K562 (cell line): ENCODE data around the gene ALAS2. TPM values are rescaled to one million over a fixed set of nuclear protein-coding genes. Genes with fewer than 3 reads are reported as not detected.

Experiments
- ATF1 ChIP-seq, 2 experiments: fragments of 450-650 bp in 1 of 2; IDR thresholded peaks; 2 replicates each; pipeline ENCODE4 v1.6.1; 2016; ENCODE audit warnings: missing compliant biosample characterization in 1 of 2, missing genetic modification characterization in 1 of 2
- CBX1 ChIP-seq: sonication (generic); IDR thresholded peaks from 2 replicates; pipeline ENCODE4 v1.6.1; 2016; ENCODE audit warnings: antibody characterized with exemption, low read depth, mild to moderate bottlenecking
- EP400 ChIP-seq: fragments of 450-650 bp; IDR thresholded peaks from 2 replicates; pipeline ENCODE4 v1.6.1; 2017; ENCODE audit warnings: antibody characterized with exemption, mild to moderate bottlenecking, moderate library complexity
- KLF16 ChIP-seq: IDR thresholded peaks from 2 replicates; pipeline ENCODE4 v1.6.1; 2016; ENCODE audit warnings: antibody characterized with exemption
- MBD2 ChIP-seq: sonication (generic); IDR thresholded peaks from 2 replicates; pipeline ENCODE4 v1.6.1; 2016; ENCODE audit warnings: low read depth, borderline replicate concordance
- NCOA2 ChIP-seq, 2 experiments: fragments of 450-650 bp; IDR thresholded peaks; 2 replicates each; pipeline ENCODE4 v1.6.1; 2018; ENCODE audit warnings: mild to moderate bottlenecking in 2 of 2, moderate library complexity in 1 of 2; ENCODE audit not compliant: partially characterized antibody in 2 of 2
- NELFE ChIP-seq: IDR thresholded peaks from 2 replicates; pipeline ENCODE4 v1.6.1; 2011; ENCODE audit warnings: mild to moderate bottlenecking; ENCODE audit not compliant: insufficient read depth, insufficient read length
- POLR2AphosphoS5 ChIP-seq: IDR thresholded peaks from 2 replicates; pipeline ENCODE4 v1.6.1; 2011; ENCODE audit warnings: mild to moderate bottlenecking, low read depth, low read length, moderate library complexity; ENCODE audit not compliant: control insufficient read depth, insufficient read depth
- PPARD ChIP-seq: fragments of 250-450 bp; sonication (Bioruptor Pico); IDR thresholded peaks from 2 replicates; pipeline ENCODE4 v1.8.0; 2022; ENCODE audit warnings: inconsistent platforms, mild to moderate bottlenecking, moderate library complexity
- SRSF9 ChIP-seq: fragments of 200-400 bp; formaldehyde crosslinking; IDR thresholded peaks from 2 replicates; pipeline ENCODE4 v1.6.1; 2017; ENCODE audit warnings: low read depth, low read length, borderline replicate concordance
- XRCC5 ChIP-seq: fragments of 200-400 bp; formaldehyde crosslinking; IDR thresholded peaks from 2 replicates; pipeline ENCODE4 v1.6.1; 2017; ENCODE audit warnings: low read depth, mild to moderate bottlenecking, low read length
- ZMIZ1 ChIP-seq, 2 experiments: fragments of 150-350 bp in 1 of 2; IDR thresholded peaks; 2 replicates each; pipeline ENCODE4 v1.6.1; 2012 to 2016; ENCODE audit warnings: low read depth in 2 of 2, low read length in 2 of 2, mild to moderate bottlenecking in 1 of 2, moderate library complexity in 1 of 2
- ZNF699 ChIP-seq: fragments of 250-450 bp; sonication (Bioruptor Pico); IDR thresholded peaks from 2 replicates; pipeline ENCODE4 v1.8.0; 2021; ENCODE audit warnings: mild to moderate bottlenecking, moderate library complexity; ENCODE audit not compliant: insufficient replicate concordance
- ZZZ3 ChIP-seq: fragments of 450-650 bp; IDR thresholded peaks from 2 replicates; pipeline ENCODE4 v1.6.1; 2016; ENCODE audit warnings: antibody characterized with exemption, mild to moderate bottlenecking, moderate library complexity
- polyA plus RNA-seq, 8 experiments: library from polyadenylated mRNA; depleted of rRNA in 4 of 8; stranded (reverse) in 5 of 8; unstranded in 3 of 8; fragments of >200 nt; fragmentation: Nextera tagmentation in 2 of 8; fragmentation: Illumina TruSeq in 1 of 8; extraction: Ambion mirVana in 2 of 8; extraction: Trizol in 1 of 8; gene quantifications; 2 replicates each; pipeline versions ENCODE4 v1.2.1 to v1.2.3, GENCODE V29; 2011 to 2014; ENCODE audit warnings: inconsistent platforms in 1 of 8, missing spikeins in 1 of 8
- total RNA-seq, 7 experiments: library from RNA; depleted of rRNA in 6 of 7; stranded (reverse); fragments of >200 nt in 6 of 7; fragmentation: Illumina TruSeq in 2 of 7; extraction: Trizol in 2 of 7; gene quantifications; 2 replicates each; pipeline versions ENCODE4 v1.2.1 to v1.2.3, GENCODE V29; 2011 to 2021; ENCODE audit warnings: low replicate concordance in 1 of 7
- TF ChIP-seq, protein P1 (sequence below), 2 experiments: fragments of 450-650 bp; conservative IDR thresholded peaks; 2 replicates each; pipeline ENCODE4 v1.6.1; 2017; ENCODE audit warnings: mild to moderate bottlenecking in 2 of 2, moderate library complexity in 2 of 2
- TF ChIP-seq, protein P2 (sequence below), 2 experiments: fragments of 200-800 bp in 1 of 2; sonication (Bioruptor generic) in 1 of 2; sonication (generic) in 1 of 2; formaldehyde crosslinking in 1 of 2; IDR thresholded peaks in 1 of 2; conservative IDR thresholded peaks in 1 of 2; 2 replicates each; pipeline versions ENCODE4 v1.5.0 to v1.6.1; 2016 to 2020; ENCODE audit warnings: missing compliant biosample characterization in 1 of 2, missing genetic modification characterization in 1 of 2, missing genetic modification reagents in 1 of 2
- TF ChIP-seq, protein P3 (sequence below): fragments of 200-800 bp; sonication (Bioruptor generic); IDR thresholded peaks from 2 replicates; pipeline ENCODE4 v1.6.1; 2017; ENCODE audit warnings: missing genetic modification characterization, missing compliant biosample characterization
- TF ChIP-seq, protein P4 (sequence below): sonication (generic); formaldehyde crosslinking; IDR thresholded peaks from 2 replicates; pipeline ENCODE4 v1.8.0; 2022; ENCODE audit warnings: missing genetic modification reagents, mild to moderate bottlenecking, moderate library complexity, borderline replicate concordance

Gene ALAS2
- total and polyA plus RNA-seq, 9 of the 15 experiments (the other 6 are each of a cell fraction or from before 2014, with no cell fraction given) = 14.6 to 101 (median 33.4) TPM

GRCh38 chrX:55028040-55028439 lies 2.7 kb downstream of the ALAS2 start (continued):
- TF ChIP-seq ATF1 (CRISPR knock-in tag; IDR thresholded peaks at IDR 0.05) (no peak), ATF1 (tag; IDR thresholded peaks at IDR 0.05) (peak; percentile 20; the same call in 1 of the 2 replicates), NCOA2 (IDR thresholded peaks at IDR 0.05; ENCODE audit: partially characterized antibody in 2 of 2) (peak in 1 of 2 experiments; percentile 41), KLF16 (peak; percentile 97), CBX1 (no peak), PPARD (no peak), MBD2 (peak; percentile 54; the same call in 1 of the 2 replicates), NELFE (no peak), POLR2AphosphoS5 (peak; percentile 96), ZMIZ1 (IDR thresholded peaks at IDR 0.05; ENCODE audit: low read depth in 2 of 2, low read length in 2 of 2) (peak in 1 of 2 experiments; percentile 87; a peak in 2 of 4 replicates), XRCC5 (no peak), SRSF9 (no peak), ZNF699 (CRISPR knock-in tag) (no peak), ZZZ3 (no peak), EP400 (0 out of 2 replicates have a peak, but pooled peaks have one; percentile 14)
- TF ChIP-seq, protein P1, sequence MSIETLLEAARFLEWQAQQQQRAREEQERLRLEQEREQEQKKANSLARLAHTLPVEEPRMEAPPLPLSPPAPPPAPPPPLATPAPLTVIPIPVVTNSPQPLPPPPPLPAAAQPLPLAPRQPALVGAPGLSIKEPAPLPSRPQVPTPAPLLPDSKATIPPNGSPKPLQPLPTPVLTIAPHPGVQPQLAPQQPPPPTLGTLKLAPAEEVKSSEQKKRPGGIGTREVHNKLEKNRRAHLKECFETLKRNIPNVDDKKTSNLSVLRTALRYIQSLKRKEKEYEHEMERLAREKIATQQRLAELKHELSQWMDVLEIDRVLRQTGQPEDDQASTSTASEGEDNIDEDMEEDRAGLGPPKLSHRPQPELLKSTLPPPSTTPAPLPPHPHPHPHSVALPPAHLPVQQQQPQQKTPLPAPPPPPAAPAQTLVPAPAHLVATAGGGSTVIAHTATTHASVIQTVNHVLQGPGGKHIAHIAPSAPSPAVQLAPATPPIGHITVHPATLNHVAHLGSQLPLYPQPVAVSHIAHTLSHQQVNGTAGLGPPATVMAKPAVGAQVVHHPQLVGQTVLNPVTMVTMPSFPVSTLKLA (conservative IDR thresholded peaks at IDR 0.05) = peak in 1 of 2 experiments; percentile 51; a peak in 1 of 4 replicates
- TF ChIP-seq, protein P2, sequence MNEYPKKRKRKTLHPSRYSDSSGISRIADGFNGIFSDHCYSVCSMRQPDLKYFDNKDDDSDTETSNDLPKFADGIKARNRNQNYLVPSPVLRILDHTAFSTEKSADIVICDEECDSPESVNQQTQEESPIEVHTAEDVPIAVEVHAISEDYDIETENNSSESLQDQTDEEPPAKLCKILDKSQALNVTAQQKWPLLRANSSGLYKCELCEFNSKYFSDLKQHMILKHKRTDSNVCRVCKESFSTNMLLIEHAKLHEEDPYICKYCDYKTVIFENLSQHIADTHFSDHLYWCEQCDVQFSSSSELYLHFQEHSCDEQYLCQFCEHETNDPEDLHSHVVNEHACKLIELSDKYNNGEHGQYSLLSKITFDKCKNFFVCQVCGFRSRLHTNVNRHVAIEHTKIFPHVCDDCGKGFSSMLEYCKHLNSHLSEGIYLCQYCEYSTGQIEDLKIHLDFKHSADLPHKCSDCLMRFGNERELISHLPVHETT (CRISPR knock-in tag; conservative IDR thresholded peaks at IDR 0.05 in 1 of 2, IDR thresholded peaks at IDR 0.05 in 1 of 2) = 0 out of 4 replicates have a peak, but pooled peaks of 1 of the 2 experiments have one; percentile 30
- TF ChIP-seq, protein P3, sequence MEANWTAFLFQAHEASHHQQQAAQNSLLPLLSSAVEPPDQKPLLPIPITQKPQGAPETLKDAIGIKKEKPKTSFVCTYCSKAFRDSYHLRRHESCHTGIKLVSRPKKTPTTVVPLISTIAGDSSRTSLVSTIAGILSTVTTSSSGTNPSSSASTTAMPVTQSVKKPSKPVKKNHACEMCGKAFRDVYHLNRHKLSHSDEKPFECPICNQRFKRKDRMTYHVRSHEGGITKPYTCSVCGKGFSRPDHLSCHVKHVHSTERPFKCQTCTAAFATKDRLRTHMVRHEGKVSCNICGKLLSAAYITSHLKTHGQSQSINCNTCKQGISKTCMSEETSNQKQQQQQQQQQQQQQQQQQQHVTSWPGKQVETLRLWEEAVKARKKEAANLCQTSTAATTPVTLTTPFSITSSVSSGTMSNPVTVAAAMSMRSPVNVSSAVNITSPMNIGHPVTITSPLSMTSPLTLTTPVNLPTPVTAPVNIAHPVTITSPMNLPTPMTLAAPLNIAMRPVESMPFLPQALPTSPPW (CRISPR knock-in tag) = peak; percentile 52
- TF ChIP-seq, protein P4, sequence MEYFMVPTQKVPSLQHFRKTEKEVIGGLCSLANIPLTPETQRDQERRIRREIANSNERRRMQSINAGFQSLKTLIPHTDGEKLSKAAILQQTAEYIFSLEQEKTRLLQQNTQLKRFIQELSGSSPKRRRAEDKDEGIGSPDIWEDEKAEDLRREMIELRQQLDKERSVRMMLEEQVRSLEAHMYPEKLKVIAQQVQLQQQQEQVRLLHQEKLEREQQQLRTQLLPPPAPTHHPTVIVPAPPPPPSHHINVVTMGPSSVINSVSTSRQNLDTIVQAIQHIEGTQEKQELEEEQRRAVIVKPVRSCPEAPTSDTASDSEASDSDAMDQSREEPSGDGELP = peak; percentile 66; the same call in 1 of the 2 replicates
